K562 (cell line): ENCODE results near the gene HOXD12. TPM values are rescaled to one million over a fixed set of nuclear protein-coding genes. Genes with fewer than 3 reads are reported as not detected.

Experiments
- CBX5 ChIP-seq: IDR thresholded peaks from 2 replicates; pipeline ENCODE4 v1.6.1; 2014; ENCODE audit warnings: low read depth, borderline replicate concordance
- CEBPG ChIP-seq, 3 experiments: fragments of 200-800 bp in 1 of 3; sonication (Bioruptor generic) in 1 of 3; sonication (generic) in 1 of 3; formaldehyde crosslinking in 1 of 3; IDR thresholded peaks in 2 of 3; conservative IDR thresholded peaks in 1 of 3; 2 replicates each; pipeline versions ENCODE4 v1.6.1 to v1.8.0; 2016 to 2022; ENCODE audit warnings: missing compliant biosample characterization in 2 of 3, missing genetic modification characterization in 2 of 3, mild to moderate bottlenecking in 1 of 3, missing genetic modification reagents in 1 of 3
- CGGBP1 ChIP-seq: fragments of 250-450 bp; sonication (Bioruptor Pico); IDR thresholded peaks from 2 replicates; pipeline ENCODE4 v1.9.0; 2021; ENCODE audit warnings: mild to moderate bottlenecking
- CREB5 ChIP-seq: fragments of 250-450 bp; sonication (Bioruptor Pico); IDR thresholded peaks from 2 replicates; pipeline ENCODE4 v1.5.0; 2020; ENCODE audit warnings: mild to moderate bottlenecking
- CSDE1 ChIP-seq, 2 experiments: fragments of 450-650 bp; IDR thresholded peaks; 2 replicates each; pipeline ENCODE4 v1.6.1; 2016; ENCODE audit warnings: mild to moderate bottlenecking in 1 of 2
- DNMT1 ChIP-seq: fragments of 450-650 bp; IDR thresholded peaks from 2 replicates; pipeline ENCODE4 v1.6.1; 2016; ENCODE audit warnings: antibody characterized with exemption, mild to moderate bottlenecking
- E2F4 ChIP-seq: sonication (generic); formaldehyde crosslinking; IDR thresholded peaks from 2 replicates; pipeline ENCODE4 v1.8.0; 2022; ENCODE audit warnings: mild to moderate bottlenecking, low read depth, missing genetic modification reagents
- EP300 ChIP-seq: IDR thresholded peaks from 2 replicates; pipeline ENCODE4 v1.6.1; 2012; ENCODE audit warnings: low read length, improper control_type of control experiment
- GATAD2A ChIP-seq: fragments of 450-650 bp; IDR thresholded peaks from 2 replicates; pipeline ENCODE4 v1.6.1; 2017
- IRF1 ChIP-seq: sonication (generic); formaldehyde crosslinking; IDR thresholded peaks from 2 replicates; pipeline ENCODE4 v1.8.0; 2022; ENCODE audit warnings: missing genetic modification reagents, mild to moderate bottlenecking, borderline replicate concordance
- KDM2B ChIP-seq: fragments of 250-450 bp; sonication (Bioruptor Pico); IDR thresholded peaks from 2 replicates; pipeline ENCODE4 v1.8.0; 2021; ENCODE audit warnings: mild to moderate bottlenecking, moderate library complexity
- MCM7 ChIP-seq, 2 experiments: fragments of 450-650 bp; IDR thresholded peaks; 2 replicates each; pipeline ENCODE4 v1.6.1; 2016 to 2018
- NFATC3 ChIP-seq: fragments of 450-650 bp; IDR thresholded peaks from 2 replicates; pipeline ENCODE4 v1.6.1; 2017; ENCODE audit warnings: mild to moderate bottlenecking
- PHB ChIP-seq: fragments of 250-450 bp; sonication (Bioruptor Pico); IDR thresholded peaks from 2 replicates; pipeline ENCODE4 v1.5.0; 2021
- PHB2 ChIP-seq: fragments of 450-650 bp; IDR thresholded peaks from 2 replicates; pipeline ENCODE4 v1.6.1; 2017; ENCODE audit warnings: low read depth
- POLR2A ChIP-seq: fragments of 450-650 bp; conservative IDR thresholded peaks from 2 replicates; pipeline ENCODE4 v1.6.1; 2016
- RAD21 ChIP-seq, 2 experiments: fragments of 250-450 bp in 1 of 2; fragments of 450-650 bp in 1 of 2; sonication (Bioruptor Pico) in 1 of 2; formaldehyde crosslinking in 1 of 2; IDR thresholded peaks in 1 of 2; conservative IDR thresholded peaks in 1 of 2; 2 replicates each; pipeline versions ENCODE4 v1.4.0 to v1.8.0; 2020 to 2022; ENCODE audit warnings: mild to moderate bottlenecking in 2 of 2, moderate library complexity in 1 of 2
- SETDB1 ChIP-seq: IDR thresholded peaks from one replicate; pipeline ENCODE4 v1.6.1; 2012; ENCODE audit warnings: low read length, control low read depth, inconsistent platforms
- ZBTB34 ChIP-seq: fragments of 250-450 bp; sonication (Bioruptor Pico); IDR thresholded peaks from 2 replicates; pipeline ENCODE4 v1.8.0; 2021; ENCODE audit warnings: mild to moderate bottlenecking, moderate library complexity
- ZNF41 ChIP-seq: fragments of 250-450 bp; sonication (Bioruptor Pico); conservative IDR thresholded peaks from 2 replicates; pipeline ENCODE4 v1.4.0; 2020; ENCODE audit warnings: mild to moderate bottlenecking
- ZNF766 ChIP-seq: fragments of 200-800 bp; sonication (Bioruptor generic); conservative IDR thresholded peaks from 2 replicates; pipeline ENCODE4 v1.6.1; 2016; ENCODE audit warnings: missing genetic modification characterization, missing compliant biosample characterization
- ZNF79 ChIP-seq: fragments of 250-450 bp; sonication (Bioruptor Pico); IDR thresholded peaks from 2 replicates; pipeline ENCODE4 v1.4.0; 2020; ENCODE audit warnings: low read depth, mild to moderate bottlenecking, moderate library complexity
- polyA plus RNA-seq, 8 experiments: library from polyadenylated mRNA; depleted of rRNA in 4 of 8; stranded (reverse) in 5 of 8; unstranded in 3 of 8; fragments of >200 nt; fragmentation: Nextera tagmentation in 2 of 8; fragmentation: Illumina TruSeq in 1 of 8; extraction: Ambion mirVana in 2 of 8; extraction: Trizol in 1 of 8; gene quantifications; 2 replicates each; pipeline versions ENCODE4 v1.2.1 to v1.2.3, GENCODE V29; 2011 to 2014; ENCODE audit warnings: inconsistent platforms in 1 of 8, missing spikeins in 1 of 8
- total RNA-seq, 7 experiments: library from RNA; depleted of rRNA in 6 of 7; stranded (reverse); fragments of >200 nt in 6 of 7; fragmentation: Illumina TruSeq in 2 of 7; extraction: Trizol in 2 of 7; gene quantifications; 2 replicates each; pipeline versions ENCODE4 v1.2.1 to v1.2.3, GENCODE V29; 2011 to 2021; ENCODE audit warnings: low replicate concordance in 1 of 7
- TF ChIP-seq, protein P1 (sequence below): fragments of 250-450 bp; sonication (Bioruptor Pico); IDR thresholded peaks from 2 replicates; pipeline ENCODE4 v1.8.0; 2022; ENCODE audit warnings: inconsistent platforms

Gene HOXD12
- total and polyA plus RNA-seq, 9 of the 15 experiments (the other 6 are each of a cell fraction or from before 2014, with no cell fraction given) = not detected

DNA sequence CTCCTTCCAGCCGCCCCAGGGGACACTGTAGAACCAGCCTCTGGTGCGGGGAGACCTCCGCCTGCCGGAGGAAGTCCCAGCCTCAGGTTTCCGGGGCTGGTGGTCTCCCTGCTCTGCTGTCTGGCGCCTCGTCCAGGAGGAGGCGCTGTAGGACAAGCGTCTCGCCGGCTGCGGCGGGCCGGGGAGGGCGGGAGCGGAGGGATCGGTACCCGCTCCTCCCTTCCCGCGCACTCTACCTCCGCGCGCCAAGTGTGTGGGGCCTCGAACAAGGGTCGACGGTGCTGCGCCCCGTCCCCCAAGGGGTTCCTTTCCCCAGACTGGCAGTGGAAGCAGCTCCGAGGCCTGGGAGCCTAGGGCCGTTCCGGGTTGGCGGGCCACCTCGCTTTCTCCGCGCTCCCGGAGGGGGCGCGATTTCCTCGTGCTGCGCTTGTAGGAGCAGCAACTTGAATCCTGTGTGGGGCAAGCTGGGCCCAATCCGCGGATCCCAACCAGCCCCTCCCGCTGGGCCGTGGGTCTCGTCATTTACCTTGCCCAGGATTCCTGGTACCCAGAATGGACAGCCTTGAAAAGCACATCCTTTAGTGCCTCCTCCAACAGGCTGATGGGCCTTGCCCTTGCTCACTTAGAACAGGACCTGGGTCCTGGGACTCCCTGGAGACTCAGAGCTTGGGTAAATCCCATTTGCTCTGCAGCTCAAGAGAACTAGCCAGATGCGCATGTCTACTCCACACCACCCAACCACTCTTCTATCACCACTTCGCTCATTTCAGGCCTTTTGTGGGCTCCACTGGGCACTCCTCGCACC, 41.1 kb downstream of the HOXD12 start (continued):
- TF ChIP-seq CGGBP1 (CRISPR knock-in tag) (no peak), GATAD2A (no peak), POLR2A (no peak), EP300 (no peak; the same call in 1 of the 2 replicates), PHB2 (no peak), PHB (no peak), NFATC3 (no peak), E2F4 (0 out of 2 replicates have a peak, but pooled peaks have one; percentile 21), CBX5 (no peak), KDM2B (CRISPR knock-in tag) (no peak), MCM7 (IDR thresholded peaks at IDR 0.05) (no peak), CSDE1 (IDR thresholded peaks at IDR 0.05) (no peak), ZBTB34 (no peak), RAD21 (CRISPR knock-in tag; conservative IDR thresholded peaks at IDR 0.05 in 1 of 2, IDR thresholded peaks at IDR 0.05 in 1 of 2) (peak; percentile 98 to 99), DNMT1 (no peak), CEBPG (CRISPR knock-in tag; IDR thresholded peaks at IDR 0.05) (0 out of 2 replicates have a peak, but pooled peaks have one; percentile 34), CEBPG (tag; conservative IDR thresholded peaks at IDR 0.05 in 1 of 2, IDR thresholded peaks at IDR 0.05 in 1 of 2) (no peak), CREB5 (CRISPR knock-in tag) (no peak), ZNF766 (CRISPR knock-in tag) (no peak), ZNF41 (CRISPR knock-in tag) (no peak), IRF1 (CRISPR knock-in tag) (no peak), ZNF79 (no peak), SETDB1 (no peak)
- TF ChIP-seq, protein P1, sequence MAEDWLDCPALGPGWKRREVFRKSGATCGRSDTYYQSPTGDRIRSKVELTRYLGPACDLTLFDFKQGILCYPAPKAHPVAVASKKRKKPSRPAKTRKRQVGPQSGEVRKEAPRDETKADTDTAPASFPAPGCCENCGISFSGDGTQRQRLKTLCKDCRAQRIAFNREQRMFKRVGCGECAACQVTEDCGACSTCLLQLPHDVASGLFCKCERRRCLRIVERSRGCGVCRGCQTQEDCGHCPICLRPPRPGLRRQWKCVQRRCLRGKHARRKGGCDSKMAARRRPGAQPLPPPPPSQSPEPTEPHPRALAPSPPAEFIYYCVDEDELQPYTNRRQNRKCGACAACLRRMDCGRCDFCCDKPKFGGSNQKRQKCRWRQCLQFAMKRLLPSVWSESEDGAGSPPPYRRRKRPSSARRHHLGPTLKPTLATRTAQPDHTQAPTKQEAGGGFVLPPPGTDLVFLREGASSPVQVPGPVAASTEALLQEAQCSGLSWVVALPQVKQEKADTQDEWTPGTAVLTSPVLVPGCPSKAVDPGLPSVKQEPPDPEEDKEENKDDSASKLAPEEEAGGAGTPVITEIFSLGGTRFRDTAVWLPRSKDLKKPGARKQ = no peak
